HG02610 (cell line): ENCODE data around the gene ASCL3.
"Not testable (repeated sequence)": the region's sequence is repeated elsewhere in the genome, so short reads cannot be mapped to it uniquely, and the experiment has no call there.

Experiments used
- ATAC-seq: cut with Tn5 transposase; IDR thresholded peaks from one replicate; pipeline ENCODE4 v1.9.1; 2021; ENCODE audit warnings: mild to moderate bottlenecking, moderate library complexity; ENCODE audit not compliant: unreplicated experiment

ASCL3 gene

GRCh38 chr11:8948886-8949285 lies 6.1 kb upstream of the ASCL3 start:
- no peak for ATAC-seq

- no peak for ATAC-seq
Observed at GRCh38 chr11:8947230-8947943, 4.6 kb upstream of the ASCL3 start.

GRCh38 chr11:8941341-8942103 lies 1.3 kb downstream of the ASCL3 start:
- no peak for ATAC-seq

DNA sequence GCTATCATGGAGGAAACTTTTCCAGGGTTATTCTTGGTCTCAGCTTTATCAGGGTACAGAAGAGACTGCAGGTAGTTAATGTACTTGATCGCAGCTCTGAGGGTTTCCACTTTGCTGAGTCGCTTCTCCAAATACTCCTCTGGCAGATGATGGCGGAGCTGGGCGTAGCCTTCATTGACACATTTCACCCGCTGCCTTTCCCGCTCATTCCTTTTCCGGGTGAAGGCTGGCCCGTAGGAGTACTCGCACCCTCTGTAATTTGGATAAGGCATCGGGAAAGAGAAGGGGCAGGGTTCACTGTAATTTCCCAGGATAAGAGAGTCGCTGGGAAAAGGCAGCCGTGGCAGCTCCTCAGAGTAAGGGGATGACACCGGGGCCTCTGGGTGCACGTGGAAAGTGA lies 5.2 kb downstream of the ASCL3 start:
- no peak for ATAC-seq

GRCh38 chr11:8937159-8937558 lies 5.7 kb downstream of the ASCL3 start:
- ATAC-seq = no peak

- not testable (repeated sequence) for ATAC-seq
Observed at GRCh38 chr11:8935789-8936188, 7.0 kb downstream of the ASCL3 start.

- ATAC-seq = no peak
Observed at GRCh38 chr11:8934742-8935488, 7.9 kb downstream of the ASCL3 start.

GRCh38 chr11:8933931-8934330 lies 8.9 kb downstream of the ASCL3 start:
- no peak for ATAC-seq

GRCh38 chr11:8932564-8933180 lies 10.1 kb downstream of the ASCL3 start, which contains the start of gene C11orf16:
Gene C11orf16 (minus strand): TSS chr11:8932947. CDS start chr11:8932308, 639 bp downstream.
- no peak for ATAC-seq

DNA sequence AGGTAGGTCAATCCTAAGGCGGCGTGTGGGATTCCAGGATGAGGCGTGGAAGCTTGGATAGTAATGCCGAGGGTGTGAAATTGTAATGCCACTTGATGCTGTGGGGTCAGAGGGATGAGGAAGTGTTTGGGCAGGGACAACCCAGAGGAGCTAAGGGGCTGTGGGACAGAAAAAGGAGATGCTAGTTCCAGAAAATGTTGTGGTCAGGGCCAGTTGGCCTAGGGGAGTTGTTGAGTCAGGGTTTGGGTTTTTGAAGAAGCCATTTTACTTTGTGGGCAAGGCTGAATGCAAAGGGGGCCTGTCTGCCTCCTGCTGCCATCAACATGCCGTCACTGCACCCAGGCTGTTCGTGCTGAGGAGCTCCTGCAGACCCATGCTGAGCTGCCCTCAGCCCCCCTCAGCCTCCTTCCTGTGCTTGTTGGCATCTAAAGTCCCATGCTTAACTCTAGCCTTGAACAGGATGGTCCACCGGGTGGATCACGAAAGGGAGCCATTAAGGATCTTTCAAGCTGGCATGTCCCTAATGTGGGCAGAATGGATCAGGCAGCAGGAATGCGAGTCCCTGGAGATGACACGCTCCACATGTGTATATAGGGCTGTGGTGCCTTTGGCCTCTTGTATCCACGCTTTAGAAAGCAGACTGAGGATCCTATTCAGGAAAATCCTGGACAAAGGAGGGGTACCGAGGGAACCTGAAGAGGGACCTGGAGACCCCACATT lies 12.2 kb downstream of the ASCL3 start:
- ATAC-seq = no peak

- no peak for ATAC-seq
Observed at GRCh38 chr11:8928981-8929615, 13.7 kb downstream of the ASCL3 start.

DNA sequence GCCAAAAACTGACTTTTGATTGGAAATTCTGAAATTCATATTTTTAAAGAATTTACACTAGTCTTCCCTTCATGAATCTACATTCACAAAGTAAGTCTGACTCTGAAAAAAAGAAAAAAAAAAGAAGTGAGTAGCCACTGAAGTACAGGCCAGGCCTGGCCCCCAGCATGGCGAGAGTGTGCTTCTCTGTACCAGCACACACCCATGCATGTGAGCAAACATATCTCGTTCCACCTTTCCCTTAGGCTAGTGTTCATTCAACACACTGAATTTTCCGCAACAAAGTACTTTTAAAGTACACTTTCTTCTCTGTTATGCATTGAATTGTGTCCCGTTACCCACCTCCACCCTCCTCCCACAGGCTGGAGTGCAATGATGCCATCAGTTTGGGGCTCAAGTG lies 14.6 kb downstream of the ASCL3 start:
- ATAC-seq = no peak

- ATAC-seq = no peak
Observed at GRCh38 chr11:8927233-8927632, 15.6 kb downstream of the ASCL3 start.

GRCh38 chr11:8926236-8926635 lies 16.6 kb downstream of the ASCL3 start:
- ATAC-seq = no peak

DNA sequence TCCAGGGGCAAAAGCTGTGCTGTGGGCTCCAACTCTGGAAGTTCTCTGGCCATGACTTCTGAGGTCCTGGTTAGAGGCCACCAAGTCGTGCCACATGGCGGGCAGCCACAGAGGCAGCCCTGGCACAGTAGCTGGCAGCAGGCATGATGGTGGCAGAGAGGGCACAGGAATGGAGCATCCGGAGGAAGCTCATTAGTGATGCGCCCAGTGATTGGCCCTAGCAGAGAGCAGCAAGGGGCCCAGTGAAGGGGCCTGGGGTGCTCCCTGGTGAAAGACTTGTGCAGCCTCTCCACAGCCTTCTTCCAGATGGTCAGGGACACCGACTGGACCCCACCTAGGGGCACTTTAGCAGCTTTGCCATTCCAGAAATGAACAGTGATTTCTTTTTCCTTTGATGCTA lies 17.1 kb downstream of the ASCL3 start:
- ATAC-seq = no peak

- no peak for ATAC-seq
Observed at GRCh38 chr11:8922691-8923090, 20.1 kb downstream of the ASCL3 start.

DNA sequence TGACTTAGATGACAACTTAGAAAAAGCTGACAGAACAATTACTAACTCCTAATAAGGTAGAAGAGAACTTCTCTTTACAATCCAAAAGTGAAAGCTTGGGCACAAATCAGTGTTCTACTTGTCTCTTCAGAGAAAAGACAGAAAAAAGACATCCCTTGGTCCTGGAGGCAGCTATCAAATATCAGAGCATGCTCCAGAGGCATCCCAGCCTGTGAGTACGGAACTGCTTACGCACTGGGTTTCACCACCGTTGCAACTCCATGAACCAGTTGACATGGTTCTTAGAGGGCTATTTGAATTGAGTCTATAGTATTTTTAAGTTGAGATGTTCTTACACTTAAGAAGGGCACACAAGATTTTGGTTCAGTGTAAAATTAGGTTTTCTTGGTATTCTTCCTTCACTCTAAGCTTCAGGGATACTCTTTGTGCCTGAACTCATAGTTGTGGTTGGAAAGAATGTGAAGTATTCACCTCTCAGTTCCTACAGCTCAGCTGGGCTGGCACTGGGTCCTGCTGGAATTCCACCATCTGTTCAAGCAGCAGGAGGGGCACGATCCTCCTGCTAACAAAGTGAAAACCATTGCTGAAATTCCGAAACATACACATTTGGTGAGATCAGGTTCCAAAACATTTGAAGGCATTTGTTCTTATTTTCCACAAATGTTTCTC lies 25.5 kb downstream of the ASCL3 start:
- ATAC-seq = no peak

- ATAC-seq = no peak
Observed at GRCh38 chr11:8914661-8915018, 28.2 kb downstream of the ASCL3 start.

DNA sequence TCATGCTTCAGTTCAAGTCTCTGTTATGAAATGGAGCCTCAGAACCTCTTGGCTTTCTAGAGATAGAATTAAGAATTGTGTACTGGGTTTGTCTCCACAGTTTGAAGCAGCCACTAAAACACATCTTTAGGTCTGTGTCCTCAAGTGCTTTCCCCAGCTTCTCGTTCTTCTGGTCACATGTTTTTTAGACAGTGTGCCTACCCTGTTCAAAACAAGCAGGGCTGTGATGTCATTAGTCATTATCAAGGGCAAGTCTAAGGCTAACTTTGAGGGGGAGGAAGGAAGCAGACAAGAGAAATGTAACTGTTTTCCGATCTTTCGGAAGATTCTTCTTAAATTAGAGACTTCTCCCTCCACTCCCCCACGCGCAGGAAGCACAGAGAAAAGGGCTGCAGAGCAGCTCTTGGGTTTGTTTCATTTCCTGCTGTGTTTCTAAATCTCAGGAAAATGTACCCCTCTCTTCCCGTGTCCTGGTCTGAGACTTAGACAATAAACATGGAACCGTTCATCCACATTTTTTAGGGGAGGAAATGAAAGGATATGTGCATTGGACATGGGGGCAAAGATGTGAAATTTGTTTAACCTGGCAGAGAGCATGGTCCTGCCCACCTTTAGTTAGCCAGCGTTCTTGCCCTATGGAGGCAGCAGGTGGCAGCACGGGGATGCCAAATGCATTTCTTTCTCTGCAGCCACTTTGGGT lies 28.7 kb downstream of the ASCL3 start:
- no peak for ATAC-seq
